Vagina (tissue), 2 donors: ENCODE measurements around the gene SLC48A1.

ENCODE experiments used
- POLR2A ChIP-seq, 2 donors: fragments of 450-650 bp; IDR thresholded peaks; one replicate each; pipeline ENCODE4 v1.6.1; 2017; ENCODE audit warnings: antibody characterized with exemption in 2 of 2, mild to moderate bottlenecking in 2 of 2, moderate library complexity in 2 of 2
- POLR2AphosphoS5 ChIP-seq, 2 donors: sonication (generic); formaldehyde crosslinking; IDR thresholded peaks; one replicate each; pipeline ENCODE4 v1.9.0; 2017; ENCODE audit warnings: antibody characterized with exemption in 2 of 2, mild to moderate bottlenecking in 2 of 2, low read depth in 1 of 2; ENCODE audit not compliant: insufficient read depth in 1 of 2
- TF ChIP-seq, protein P1 (sequence below), 3 experiments: fragments of 450-650 bp in 2 of 3; fragments of 200-600 bp in 1 of 3; sonication (generic) in 1 of 3; IDR thresholded peaks; one replicate each; pipeline ENCODE4 v1.5.1; 2017 to 2019; ENCODE audit warnings: antibody characterized with exemption in 3 of 3, mild to moderate bottlenecking in 2 of 3, moderate library complexity in 2 of 3

GRCh38 chr12:47757364-47757839 lies 15.6 kb upstream of the SLC48A1 start:
- TF ChIP-seq, protein P1, sequence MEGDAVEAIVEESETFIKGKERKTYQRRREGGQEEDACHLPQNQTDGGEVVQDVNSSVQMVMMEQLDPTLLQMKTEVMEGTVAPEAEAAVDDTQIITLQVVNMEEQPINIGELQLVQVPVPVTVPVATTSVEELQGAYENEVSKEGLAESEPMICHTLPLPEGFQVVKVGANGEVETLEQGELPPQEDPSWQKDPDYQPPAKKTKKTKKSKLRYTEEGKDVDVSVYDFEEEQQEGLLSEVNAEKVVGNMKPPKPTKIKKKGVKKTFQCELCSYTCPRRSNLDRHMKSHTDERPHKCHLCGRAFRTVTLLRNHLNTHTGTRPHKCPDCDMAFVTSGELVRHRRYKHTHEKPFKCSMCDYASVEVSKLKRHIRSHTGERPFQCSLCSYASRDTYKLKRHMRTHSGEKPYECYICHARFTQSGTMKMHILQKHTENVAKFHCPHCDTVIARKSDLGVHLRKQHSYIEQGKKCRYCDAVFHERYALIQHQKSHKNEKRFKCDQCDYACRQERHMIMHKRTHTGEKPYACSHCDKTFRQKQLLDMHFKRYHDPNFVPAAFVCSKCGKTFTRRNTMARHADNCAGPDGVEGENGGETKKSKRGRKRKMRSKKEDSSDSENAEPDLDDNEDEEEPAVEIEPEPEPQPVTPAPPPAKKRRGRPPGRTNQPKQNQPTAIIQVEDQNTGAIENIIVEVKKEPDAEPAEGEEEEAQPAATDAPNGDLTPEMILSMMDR (IDR thresholded peaks at IDR 0.05): no peak
- TF ChIP-seq POLR2A (IDR thresholded peaks at IDR 0.05): no peak
- TF ChIP-seq POLR2AphosphoS5 (IDR thresholded peaks at IDR 0.05; ENCODE audit: insufficient read depth in 1 of 2, low read depth in 1 of 2): no peak
